ENCODE data around the gene TPM3.

DNA sequence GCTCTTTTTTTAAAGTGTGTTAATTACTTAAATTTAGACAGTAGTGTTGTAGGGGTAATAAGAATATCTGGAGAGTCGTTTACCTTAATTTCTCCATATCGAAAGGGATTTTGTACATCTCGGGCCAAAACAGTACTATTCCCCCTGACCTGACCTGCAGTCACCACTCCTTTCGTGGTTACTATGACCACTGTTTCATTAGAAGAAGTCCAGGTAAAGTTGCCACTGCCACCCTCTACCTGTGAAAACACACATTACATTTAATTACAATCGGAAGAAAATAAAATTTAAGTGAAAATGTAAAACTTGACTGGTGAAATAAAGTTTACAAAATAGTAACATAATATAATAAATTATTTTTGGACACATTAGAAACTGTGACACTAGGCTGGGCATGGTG, 74.3 kb downstream of the TPM3 start:
- no peak for TF ChIP-seq POLR2A (IDR thresholded peaks at IDR 0.05)
- TF ChIP-seq, protein P1, sequence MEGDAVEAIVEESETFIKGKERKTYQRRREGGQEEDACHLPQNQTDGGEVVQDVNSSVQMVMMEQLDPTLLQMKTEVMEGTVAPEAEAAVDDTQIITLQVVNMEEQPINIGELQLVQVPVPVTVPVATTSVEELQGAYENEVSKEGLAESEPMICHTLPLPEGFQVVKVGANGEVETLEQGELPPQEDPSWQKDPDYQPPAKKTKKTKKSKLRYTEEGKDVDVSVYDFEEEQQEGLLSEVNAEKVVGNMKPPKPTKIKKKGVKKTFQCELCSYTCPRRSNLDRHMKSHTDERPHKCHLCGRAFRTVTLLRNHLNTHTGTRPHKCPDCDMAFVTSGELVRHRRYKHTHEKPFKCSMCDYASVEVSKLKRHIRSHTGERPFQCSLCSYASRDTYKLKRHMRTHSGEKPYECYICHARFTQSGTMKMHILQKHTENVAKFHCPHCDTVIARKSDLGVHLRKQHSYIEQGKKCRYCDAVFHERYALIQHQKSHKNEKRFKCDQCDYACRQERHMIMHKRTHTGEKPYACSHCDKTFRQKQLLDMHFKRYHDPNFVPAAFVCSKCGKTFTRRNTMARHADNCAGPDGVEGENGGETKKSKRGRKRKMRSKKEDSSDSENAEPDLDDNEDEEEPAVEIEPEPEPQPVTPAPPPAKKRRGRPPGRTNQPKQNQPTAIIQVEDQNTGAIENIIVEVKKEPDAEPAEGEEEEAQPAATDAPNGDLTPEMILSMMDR (IDR thresholded peaks at IDR 0.05): no peak
